ENCODE measurements around the gene RNF11.
A peak's percentile ranks its signal among the peaks of the same experiment; 100 is the strongest.
"Not testable (repeated sequence)": the region's sequence is repeated elsewhere in the genome, so short reads cannot be mapped to it uniquely, and the experiment has no call there.

Gene RNF11

GRCh38 chr1:51237351-51238033, 1.4 kb downstream of the RNF11 start:
- peak overlapping the region; percentile 78 for H3K4me3 ChIP-seq (ENCODE audit: low read length)
- TF ChIP-seq ZNF274 (IDR thresholded peaks at IDR 0.05; ENCODE audit: low read depth, low read length): no peak

- peak overlapping the region; percentile 44 for H3K4me3 ChIP-seq (ENCODE audit: low read length)
- no peak for TF ChIP-seq ZNF274 (IDR thresholded peaks at IDR 0.05; ENCODE audit: low read depth, low read length)
These were observed 1.9 kb downstream of the RNF11 start for GRCh38 chr1:51238034-51238403.

GRCh38 chr1:51240084-51240483, 4.0 kb downstream of the RNF11 start:
- H3K4me3 ChIP-seq (ENCODE audit: low read length): no peak overlapping the region
- no peak for TF ChIP-seq ZNF274 (IDR thresholded peaks at IDR 0.05; ENCODE audit: low read depth, low read length)

- no peak for TF ChIP-seq ZNF274 (IDR thresholded peaks at IDR 0.05; ENCODE audit: low read depth, low read length)
- no peak overlapping the region for H3K4me3 ChIP-seq (ENCODE audit: low read length)
These were observed 5.0 kb downstream of the RNF11 start for GRCh38 chr1:51241119-51241518.

GRCh38 chr1:51242546-51242945, 6.5 kb downstream of the RNF11 start:
- H3K4me3 ChIP-seq (ENCODE audit: low read length): no peak overlapping the region
- no peak for TF ChIP-seq ZNF274 (IDR thresholded peaks at IDR 0.05; ENCODE audit: low read depth, low read length)

- no peak for TF ChIP-seq ZNF274 (IDR thresholded peaks at IDR 0.05; ENCODE audit: low read depth, low read length)
These were observed 10.9 kb downstream of the RNF11 start for GRCh38 chr1:51247022-51247421.

GRCh38 chr1:51247499-51247898, 11.4 kb downstream of the RNF11 start:
- no peak overlapping the region for H3K4me3 ChIP-seq (ENCODE audit: low read length)
- no peak for TF ChIP-seq ZNF274 (IDR thresholded peaks at IDR 0.05; ENCODE audit: low read depth, low read length)

More at GRCh38 chr1:51247022-51247421, 10.9 kb downstream of the RNF11 start:
- no peak overlapping the region for H3K4me3 ChIP-seq (ENCODE audit: low read length)

GRCh38 chr1:51249445-51249844, 13.4 kb downstream of the RNF11 start:
- no peak for TF ChIP-seq ZNF274 (IDR thresholded peaks at IDR 0.05; ENCODE audit: low read depth, low read length)
- no peak overlapping the region for H3K4me3 ChIP-seq (ENCODE audit: low read length)

GRCh38 chr1:51250729-51251128, 14.7 kb downstream of the RNF11 start:
- not testable (repeated sequence) for H3K4me3 ChIP-seq (ENCODE audit: low read length)

- H3K4me3 ChIP-seq (ENCODE audit: low read length): not testable (repeated sequence)
These were observed 15.1 kb downstream of the RNF11 start for GRCh38 chr1:51251165-51251564.

GRCh38 chr1:51252366-51252765, 16.3 kb downstream of the RNF11 start:
- TF ChIP-seq ZNF274 (IDR thresholded peaks at IDR 0.05; ENCODE audit: low read depth, low read length): no peak
- no peak overlapping the region for H3K4me3 ChIP-seq (ENCODE audit: low read length)

- no peak overlapping the region for H3K4me3 ChIP-seq (ENCODE audit: low read length)
- no peak for TF ChIP-seq ZNF274 (IDR thresholded peaks at IDR 0.05; ENCODE audit: low read depth, low read length)
These were observed 17.6 kb downstream of the RNF11 start for GRCh38 chr1:51253691-51254090.

- H3K4me3 ChIP-seq (ENCODE audit: low read length): no peak overlapping the region
- TF ChIP-seq ZNF274 (IDR thresholded peaks at IDR 0.05; ENCODE audit: low read depth, low read length): no peak
These were observed 19.3 kb downstream of the RNF11 start for GRCh38 chr1:51255331-51255730.

- H3K4me3 ChIP-seq (ENCODE audit: low read length): no peak overlapping the region
- TF ChIP-seq ZNF274 (IDR thresholded peaks at IDR 0.05; ENCODE audit: low read depth, low read length): no peak
These were observed 27.2 kb downstream of the RNF11 start for GRCh38 chr1:51263147-51263877.

GRCh38 chr1:51264451-51264850, 28.4 kb downstream of the RNF11 start:
- no peak for TF ChIP-seq ZNF274 (IDR thresholded peaks at IDR 0.05; ENCODE audit: low read depth, low read length)
- H3K4me3 ChIP-seq (ENCODE audit: low read length): no peak overlapping the region

GRCh38 chr1:51265618-51266017, 29.5 kb downstream of the RNF11 start:
- no peak overlapping the region for H3K4me3 ChIP-seq (ENCODE audit: low read length)
- no peak for TF ChIP-seq ZNF274 (IDR thresholded peaks at IDR 0.05; ENCODE audit: low read depth, low read length)
